Measurements from ENCODE around the gene BEST1. TPM values are rescaled to one million over a fixed set of nuclear protein-coding genes. Genes with fewer than 3 reads are reported as not detected.

Gene BEST1
- total and polyA plus RNA-seq, 12 donors, result 0.39 to 4.9 (median 1.5) TPM

GRCh38 chr11:61973476-61974162 is 23.5 kb downstream of the BEST1 start:
- no peak for TF ChIP-seq CTCF (IDR thresholded peaks at IDR 0.05)
- Histone ChIP-seq H3K4me3 (no peak overlapping the region), H3K27me3 (no peaks in the 10 kb centered on the region), H3K27ac (peak overlapping the region; percentile 86 to 100 (median 95)), H3K36me3 (no peaks in the 10 kb centered on the region), H3K9me3 (no peaks in the 10 kb centered on the region), H3K4me1 (peaks cover 27 to 94% (median 80%) of the 10 kb centered on the region in 9 donors)
- DNase-seq, result no peak
- 76 to 80% methylated on average over 10 of the region's 10 CpGs for WGBS, 2 donors
- no peak for ATAC-seq
- intact Hi-C loops (cut with DNase I), result loop anchor here in 4 of 10 donors (2.0 to 10.0 kb wide), 3 partner anchors 51 to 156 kb away; partner anchors contain the start of gene FADS1 (in 1 of the 4)

- Histone ChIP-seq H3K4me1 (peaks cover 32 to 87% (median 76%) of the 10 kb centered on the region in 9 donors), H3K36me3 (no peaks in the 10 kb centered on the region), H3K4me3 (no peak overlapping the region), H3K9me3 (no peaks in the 10 kb centered on the region), H3K27me3 (no peaks in the 10 kb centered on the region), H3K27ac (peak overlapping the region in 5 of 10 donors; percentile 7 to 46 (median 23))
- DNase-seq (no peak), ATAC-seq (no peak)
- 67 to 77% methylated on average over 14 of the region's 14 CpGs for WGBS, 2 donors
- no peak for TF ChIP-seq CTCF (IDR thresholded peaks at IDR 0.05)
- intact Hi-C loops (cut with DNase I), result loop anchor here in 5 of 10 donors (5.0 to 10.0 kb wide), 3 partner anchors 47 to 158 kb away; partner anchors contain the start of gene FADS1 (in 1 of the 5)
Observed at GRCh38 chr11:61974766-61975631, 24.8 kb downstream of the BEST1 start.

- DNase-seq (no peak), ATAC-seq (no peak)
- Histone ChIP-seq H3K9me3 (no peaks in the 10 kb centered on the region), H3K4me3 (no peak overlapping the region), H3K36me3 (no peaks in the 10 kb centered on the region), H3K4me1 (peaks cover 30 to 79% (median 68%) of the 10 kb centered on the region in 9 donors), H3K27me3 (no peaks in the 10 kb centered on the region), H3K27ac (peak overlapping the region in 3 of 10 donors; percentile 15 to 46 (median 44))
- no peak for TF ChIP-seq CTCF (IDR thresholded peaks at IDR 0.05)
- intact Hi-C loops (cut with DNase I), result loop anchor here in 4 of 10 donors (5.0 to 10.0 kb wide), 2 partner anchors 46 to 49 kb away; no protein-coding TSS in a partner anchor
- 81 to 88% methylated on average over 15 of the region's 15 CpGs for WGBS, 2 donors
Observed at GRCh38 chr11:61975638-61976419, 25.7 kb downstream of the BEST1 start.

Data from heart right ventricle (tissue), 16 donors.